Measurements from ENCODE around the gene ZAR1.

DNA sequence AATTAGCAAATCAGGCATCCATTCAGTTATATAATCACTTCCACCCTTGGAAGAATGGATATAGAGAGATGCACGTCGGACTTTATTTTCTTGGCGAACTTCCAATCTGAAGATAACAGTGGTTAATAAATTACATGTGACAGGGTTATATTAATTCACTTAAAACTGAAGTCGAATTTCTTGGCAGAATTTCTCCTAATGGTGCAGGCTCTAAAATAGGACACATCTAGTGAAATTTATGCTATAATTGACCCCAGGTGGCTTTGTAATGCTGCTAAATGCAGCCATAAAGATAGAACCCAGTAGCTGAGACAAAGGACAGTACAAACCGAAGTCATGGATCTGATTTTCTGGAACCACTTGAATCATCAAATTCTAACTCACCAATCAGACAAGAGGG is 27.7 kb upstream of the ZAR1 start:
- TF ChIP-seq ZNF274 (IDR thresholded peaks at IDR 0.05; ENCODE audit: low read depth, low read length) (no peak), YY1 (IDR thresholded peaks at IDR 0.05; ENCODE audit: insufficient read depth, insufficient read length) (no peak)
